ENCODE results near the gene CCKAR.

DNA sequence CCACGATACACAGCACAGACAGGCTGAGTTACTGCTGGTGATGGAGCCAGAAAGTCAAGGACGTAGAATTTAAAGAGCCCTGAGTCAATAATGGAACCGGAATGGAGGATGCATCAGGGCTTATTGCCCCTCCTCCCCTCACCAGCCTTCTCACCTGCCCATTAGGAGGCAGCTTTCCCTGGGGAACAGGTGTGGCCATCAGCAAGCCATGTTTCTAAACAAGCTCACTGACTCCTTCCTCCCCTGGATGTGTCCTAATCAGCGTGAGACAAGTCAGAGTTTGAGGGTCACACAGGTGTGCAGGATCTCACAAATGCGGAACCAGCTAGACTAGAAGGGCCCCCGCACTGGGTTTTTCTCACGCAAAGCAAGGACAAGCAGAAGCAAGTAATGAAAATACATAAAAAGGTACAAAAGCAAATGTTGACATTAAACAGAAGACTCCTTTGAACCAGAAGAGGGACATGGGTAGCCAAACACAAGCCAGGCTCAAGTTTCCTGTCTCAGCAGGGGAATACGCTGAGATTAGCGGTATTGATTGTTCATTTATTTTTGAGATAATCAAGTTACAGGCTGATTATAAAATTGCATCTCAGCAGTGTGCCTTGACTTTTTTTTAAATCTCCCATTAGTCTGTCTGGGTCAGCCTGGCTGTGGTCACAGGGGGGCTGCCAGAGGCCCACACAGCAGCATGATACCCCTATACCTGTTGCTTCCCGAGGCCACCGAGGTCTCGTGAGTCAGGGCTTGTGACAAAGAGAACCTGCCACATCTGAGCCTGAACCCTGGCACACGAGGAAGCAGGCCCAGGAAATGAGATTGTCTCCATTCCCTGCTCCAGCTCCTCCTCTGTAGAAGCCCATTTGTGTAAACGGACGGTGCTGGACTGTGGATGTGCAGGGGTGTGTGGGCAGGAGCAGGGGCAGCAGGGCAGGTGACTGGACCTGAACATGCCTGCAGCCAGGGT, 37.4 kb downstream of the CCKAR start:
- no peak for TF ChIP-seq POLR2AphosphoS5 (IDR thresholded peaks at IDR 0.05; ENCODE audit: low read depth)
- TF ChIP-seq, protein P1, sequence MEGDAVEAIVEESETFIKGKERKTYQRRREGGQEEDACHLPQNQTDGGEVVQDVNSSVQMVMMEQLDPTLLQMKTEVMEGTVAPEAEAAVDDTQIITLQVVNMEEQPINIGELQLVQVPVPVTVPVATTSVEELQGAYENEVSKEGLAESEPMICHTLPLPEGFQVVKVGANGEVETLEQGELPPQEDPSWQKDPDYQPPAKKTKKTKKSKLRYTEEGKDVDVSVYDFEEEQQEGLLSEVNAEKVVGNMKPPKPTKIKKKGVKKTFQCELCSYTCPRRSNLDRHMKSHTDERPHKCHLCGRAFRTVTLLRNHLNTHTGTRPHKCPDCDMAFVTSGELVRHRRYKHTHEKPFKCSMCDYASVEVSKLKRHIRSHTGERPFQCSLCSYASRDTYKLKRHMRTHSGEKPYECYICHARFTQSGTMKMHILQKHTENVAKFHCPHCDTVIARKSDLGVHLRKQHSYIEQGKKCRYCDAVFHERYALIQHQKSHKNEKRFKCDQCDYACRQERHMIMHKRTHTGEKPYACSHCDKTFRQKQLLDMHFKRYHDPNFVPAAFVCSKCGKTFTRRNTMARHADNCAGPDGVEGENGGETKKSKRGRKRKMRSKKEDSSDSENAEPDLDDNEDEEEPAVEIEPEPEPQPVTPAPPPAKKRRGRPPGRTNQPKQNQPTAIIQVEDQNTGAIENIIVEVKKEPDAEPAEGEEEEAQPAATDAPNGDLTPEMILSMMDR (conservative IDR thresholded peaks at IDR 0.05; ENCODE audit: low read depth in 2 of 2): peak in 1 of 2 experiments; percentile 30; a peak in 2 of 4 replicates
- TF ChIP-seq, protein P2, sequence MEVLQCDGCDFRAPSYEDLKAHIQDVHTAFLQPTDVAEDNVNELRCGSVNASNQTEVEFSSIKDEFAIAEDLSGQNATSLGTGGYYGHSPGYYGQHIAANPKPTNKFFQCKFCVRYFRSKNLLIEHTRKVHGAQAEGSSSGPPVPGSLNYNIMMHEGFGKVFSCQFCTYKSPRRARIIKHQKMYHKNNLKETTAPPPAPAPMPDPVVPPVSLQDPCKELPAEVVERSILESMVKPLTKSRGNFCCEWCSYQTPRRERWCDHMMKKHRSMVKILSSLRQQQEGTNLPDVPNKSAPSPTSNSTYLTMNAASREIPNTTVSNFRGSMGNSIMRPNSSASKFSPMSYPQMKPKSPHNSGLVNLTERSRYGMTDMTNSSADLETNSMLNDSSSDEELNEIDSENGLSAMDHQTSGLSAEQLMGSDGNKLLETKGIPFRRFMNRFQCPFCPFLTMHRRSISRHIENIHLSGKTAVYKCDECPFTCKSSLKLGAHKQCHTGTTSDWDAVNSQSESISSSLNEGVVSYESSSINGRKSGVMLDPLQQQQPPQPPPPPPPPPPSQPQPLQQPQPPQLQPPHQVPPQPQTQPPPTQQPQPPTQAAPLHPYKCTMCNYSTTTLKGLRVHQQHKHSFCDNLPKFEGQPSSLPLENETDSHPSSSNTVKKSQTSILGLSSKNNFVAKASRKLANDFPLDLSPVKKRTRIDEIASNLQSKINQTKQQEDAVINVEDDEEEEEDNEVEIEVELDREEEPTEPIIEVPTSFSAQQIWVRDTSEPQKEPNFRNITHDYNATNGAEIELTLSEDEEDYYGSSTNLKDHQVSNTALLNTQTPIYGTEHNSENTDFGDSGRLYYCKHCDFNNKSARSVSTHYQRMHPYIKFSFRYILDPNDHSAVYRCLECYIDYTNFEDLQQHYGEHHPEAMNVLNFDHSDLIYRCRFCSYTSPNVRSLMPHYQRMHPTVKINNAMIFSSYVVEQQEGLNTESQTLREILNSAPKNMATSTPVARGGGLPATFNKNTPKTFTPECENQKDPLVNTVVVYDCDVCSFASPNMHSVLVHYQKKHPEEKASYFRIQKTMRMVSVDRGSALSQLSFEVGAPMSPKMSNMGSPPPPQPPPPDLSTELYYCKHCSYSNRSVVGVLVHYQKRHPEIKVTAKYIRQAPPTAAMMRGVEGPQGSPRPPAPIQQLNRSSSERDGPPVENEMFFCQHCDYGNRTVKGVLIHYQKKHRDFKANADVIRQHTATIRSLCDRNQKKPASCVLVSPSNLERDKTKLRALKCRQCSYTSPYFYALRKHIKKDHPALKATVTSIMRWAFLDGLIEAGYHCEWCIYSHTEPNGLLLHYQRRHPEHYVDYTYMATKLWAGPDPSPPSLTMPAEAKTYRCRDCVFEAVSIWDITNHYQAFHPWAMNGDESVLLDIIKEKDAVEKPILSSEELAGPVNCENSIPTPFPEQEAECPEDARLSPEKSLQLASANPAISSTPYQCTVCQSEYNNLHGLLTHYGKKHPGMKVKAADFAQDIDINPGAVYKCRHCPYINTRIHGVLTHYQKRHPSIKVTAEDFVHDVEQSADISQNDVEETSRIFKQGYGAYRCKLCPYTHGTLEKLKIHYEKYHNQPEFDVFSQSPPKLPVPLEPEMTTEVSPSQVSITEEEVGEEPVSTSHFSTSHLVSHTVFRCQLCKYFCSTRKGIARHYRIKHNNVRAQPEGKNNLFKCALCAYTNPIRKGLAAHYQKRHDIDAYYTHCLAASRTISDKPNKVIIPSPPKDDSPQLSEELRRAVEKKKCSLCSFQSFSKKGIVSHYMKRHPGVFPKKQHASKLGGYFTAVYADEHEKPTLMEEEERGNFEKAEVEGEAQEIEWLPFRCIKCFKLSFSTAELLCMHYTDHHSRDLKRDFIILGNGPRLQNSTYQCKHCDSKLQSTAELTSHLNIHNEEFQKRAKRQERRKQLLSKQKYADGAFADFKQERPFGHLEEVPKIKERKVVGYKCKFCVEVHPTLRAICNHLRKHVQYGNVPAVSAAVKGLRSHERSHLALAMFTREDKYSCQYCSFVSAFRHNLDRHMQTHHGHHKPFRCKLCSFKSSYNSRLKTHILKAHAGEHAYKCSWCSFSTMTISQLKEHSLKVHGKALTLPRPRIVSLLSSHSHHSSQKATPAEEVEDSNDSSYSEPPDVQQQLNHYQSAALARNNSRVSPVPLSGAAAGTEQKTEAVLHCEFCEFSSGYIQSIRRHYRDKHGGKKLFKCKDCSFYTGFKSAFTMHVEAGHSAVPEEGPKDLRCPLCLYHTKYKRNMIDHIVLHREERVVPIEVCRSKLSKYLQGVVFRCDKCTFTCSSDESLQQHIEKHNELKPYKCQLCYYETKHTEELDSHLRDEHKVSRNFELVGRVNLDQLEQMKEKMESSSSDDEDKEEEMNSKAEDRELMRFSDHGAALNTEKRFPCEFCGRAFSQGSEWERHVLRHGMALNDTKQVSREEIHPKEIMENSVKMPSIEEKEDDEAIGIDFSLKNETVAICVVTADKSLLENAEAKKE (CRISPR knock-in tag; IDR thresholded peaks at IDR 0.05): no peak
